Keratinocyte (primary cell): ENCODE measurements around the gene FHOD3. TPM values are rescaled to one million over a fixed set of nuclear protein-coding genes. Genes with fewer than 3 reads are reported as not detected.

Experiments
- DNase-seq: peaks from one replicate; pipeline ENCODE4 v3.0.0-alpha.2; 2011; ENCODE audit warnings: low read depth, missing footprints, low spot score
- FAIRE-seq: peaks from 2 replicates; lab custom pipeline; 2011; peaks lifted over from hg19 to GRCh38; lab: Jason Lieb, UNC
- H2AFZ ChIP-seq: 2 replicates; pipeline ENCODE4 v1.6.0; 2012; ENCODE audit warnings: low read length, control low read depth, inconsistent platforms; ENCODE audit not compliant: control insufficient read depth
- H3K27ac ChIP-seq: 2 replicates; pipeline ENCODE4 v1.5.1; 2011; ENCODE audit warnings: low read length; ENCODE audit not compliant: control insufficient read depth, insufficient read depth
- H3K27me3 ChIP-seq: 3 replicates; pipeline ENCODE4 v1.6.0; 2011; ENCODE audit warnings: low read length; ENCODE audit not compliant: control insufficient read depth, insufficient read depth; ENCODE audit errors: extremely low read depth
- H3K36me3 ChIP-seq, 2 experiments: 2 replicates in 1 of 2; 3 replicates in 1 of 2; pipeline ENCODE4 v1.5.1; 2011; ENCODE audit warnings: low read length in 2 of 2, mild to moderate bottlenecking in 1 of 2; ENCODE audit not compliant: control insufficient read depth in 2 of 2, insufficient read depth in 2 of 2; ENCODE audit errors: extremely low read depth in 1 of 2
- H3K4me1 ChIP-seq: 3 replicates; pipeline ENCODE4 v1.5.1; 2011; ENCODE audit warnings: low read length; ENCODE audit not compliant: control insufficient read depth, insufficient read depth; ENCODE audit errors: extremely low read depth
- H3K4me2 ChIP-seq: 3 replicates; pipeline ENCODE4 v1.6.0; 2011; ENCODE audit warnings: low read depth, low read length; ENCODE audit not compliant: control insufficient read depth, insufficient read depth; ENCODE audit errors: extremely low read depth
- H3K4me3 ChIP-seq, 3 experiments: fragments of 200-600 bp in 1 of 3; sonication (generic) in 1 of 3; 2 replicates in 2 of 3; 3 replicates in 1 of 3; pipeline ENCODE4 v1.5.1; 2011 to 2016; ENCODE audit warnings: low read length in 3 of 3, mild to moderate bottlenecking in 3 of 3, control low read depth in 2 of 3, inconsistent platforms in 1 of 3, low read depth in 1 of 3, mixed read lengths in 1 of 3, mixed run types in 1 of 3, moderate library complexity in 1 of 3; ENCODE audit not compliant: control insufficient read depth in 2 of 3, insufficient read depth in 2 of 3; ENCODE audit errors: extremely low read depth in 1 of 3
- H3K79me2 ChIP-seq: 2 replicates; pipeline ENCODE4 v1.6.0; 2012; ENCODE audit warnings: low read length; ENCODE audit not compliant: control insufficient read depth, insufficient read depth
- H3K9ac ChIP-seq: 3 replicates; pipeline ENCODE4 v1.6.0; 2011; ENCODE audit warnings: low read length; ENCODE audit not compliant: control insufficient read depth, insufficient read depth; ENCODE audit errors: extremely low read depth
- H3K9me1 ChIP-seq: 3 replicates; pipeline ENCODE4 v1.6.0; 2011; ENCODE audit warnings: low read length; ENCODE audit not compliant: control insufficient read depth, insufficient read depth; ENCODE audit errors: extremely low read depth
- H3K9me3 ChIP-seq: 2 replicates; pipeline ENCODE4 v1.5.1; 2012; ENCODE audit warnings: low read depth, low read length; ENCODE audit not compliant: control insufficient read depth
- H4K20me1 ChIP-seq: 3 replicates; pipeline ENCODE4 v1.6.0; 2011; ENCODE audit warnings: low read length; ENCODE audit not compliant: control insufficient read depth, insufficient read depth; ENCODE audit errors: extremely low read depth
- CTCF ChIP-seq, 3 experiments: IDR thresholded peaks in 1 of 3; conservative IDR thresholded peaks in 1 of 3; optimal IDR thresholded peaks in 1 of 3; 2 replicates in 2 of 3; 3 replicates in 1 of 3; pipeline versions ENCODE3 to v1.5.1; 2011; ENCODE audit warnings: low read length in 3 of 3, mild to moderate bottlenecking in 3 of 3, moderate library complexity in 2 of 3, control low read depth in 1 of 3, inconsistent platforms in 1 of 3; ENCODE audit not compliant: insufficient read depth in 2 of 3; ENCODE audit errors: extremely low read depth in 1 of 3
- EZH2 ChIP-seq: IDR thresholded peaks from one replicate; pipeline ENCODE4 v1.6.1; 2012; ENCODE audit warnings: inconsistent platforms, mild to moderate bottlenecking, low read length, moderate library complexity
- dilution Hi-C: fragments of 300-500 bp; cut with MboI; formaldehyde crosslinking; loops from one replicate; pipeline ENCODE4 v1.7.0; 2020; ENCODE audit warnings: low sequenced_read_pairs; ENCODE audit not compliant: extremely low pct_ligation_motif_present
- polyA plus RNA-seq, 5 experiments: library from polyadenylated mRNA; depleted of rRNA in 3 of 5; stranded (reverse) in 3 of 5; stranded (forward) in 1 of 5; unstranded in 1 of 5; fragments of >200 nt; gene quantifications; 1 replicate in 1 of 5; 2 replicates in 3 of 5; 3 replicates in 1 of 5; pipeline versions ENCODE4 v1.2.1 to v1.2.3, GENCODE V29; 2011 to 2012; ENCODE audit warnings: missing spikeins in 2 of 5, low read depth in 1 of 5, low replicate concordance in 1 of 5

The FHOD3 gene
- polyA plus RNA-seq, 1 donor (not counting 4 experiments of a cell fraction or from before 2014, with no cell fraction given), result 7.7 TPM

- peaks cover 11% of the 10 kb centered on the region for H3K4me1 ChIP-seq
- no peak overlapping the region for H3K4me2 ChIP-seq
- no peaks in the 10 kb centered on the region for H3K36me3 ChIP-seq
- no peak overlapping the region for H2AFZ ChIP-seq
- dilution Hi-C loops, result no loop called here
- TF ChIP-seq EZH2 (no peak), CTCF (optimal IDR thresholded peaks at IDR 0.05 in 1 of 3, IDR thresholded peaks at IDR 0.05 in 1 of 3, conservative IDR thresholded peaks at IDR 0.05 in 1 of 3; ENCODE audit: extremely low read depth in 1 of 3, insufficient read depth in 2 of 3, low read length in 3 of 3) (no peak)
- no peaks in the 10 kb centered on the region for H3K9me3 ChIP-seq
- no peak for FAIRE-seq
- no peak overlapping the region for H3K27ac ChIP-seq
- DNase-seq, result no peak
- no peaks in the 10 kb centered on the region for H4K20me1 ChIP-seq
- H3K27me3 ChIP-seq, result no peaks in the 10 kb centered on the region
- no peaks in the 10 kb centered on the region for H3K9me1 ChIP-seq
- no peaks in the 10 kb centered on the region for H3K79me2 ChIP-seq
- no peak overlapping the region for H3K4me3 ChIP-seq
- no peak overlapping the region for H3K9ac ChIP-seq
Observed at GRCh38 chr18:36415171-36415570, 117.7 kb downstream of the FHOD3 start.

GRCh38 chr18:36415625-36416024 lies 118.1 kb downstream of the FHOD3 start:
- Histone ChIP-seq H3K9ac (no peak overlapping the region), H3K9me1 (no peaks in the 10 kb centered on the region), H2AFZ (no peak overlapping the region), H3K4me2 (no peak overlapping the region), H4K20me1 (no peaks in the 10 kb centered on the region), H3K4me1 (peaks cover 12% of the 10 kb centered on the region), H3K79me2 (no peaks in the 10 kb centered on the region), H3K9me3 (no peaks in the 10 kb centered on the region), H3K36me3 (no peaks in the 10 kb centered on the region), H3K4me3 (no peak overlapping the region), H3K27ac (no peak overlapping the region), H3K27me3 (no peaks in the 10 kb centered on the region)
- TF ChIP-seq EZH2 (no peak), CTCF (optimal IDR thresholded peaks at IDR 0.05 in 1 of 3, IDR thresholded peaks at IDR 0.05 in 1 of 3, conservative IDR thresholded peaks at IDR 0.05 in 1 of 3; ENCODE audit: extremely low read depth in 1 of 3, insufficient read depth in 2 of 3, low read length in 3 of 3) (no peak)
- dilution Hi-C loops, result no loop called here
- FAIRE-seq, result no peak
- no peak for DNase-seq
